NCI-H187 (cell line): Measurements from ENCODE around the gene HECW1.

Experiments used
- DNase-seq, 2 experiments: peaks; one replicate each; lab custom pipeline; 2025; lab: John Stamatoyannopoulos, UW

Gene HECW1

GRCh38 chr7:43377196-43377960, 264.9 kb downstream of the HECW1 start:
- no peak for DNase-seq

GRCh38 chr7:43379210-43379609, 266.8 kb downstream of the HECW1 start:
- DNase-seq, result no peak

- DNase-seq, result no peak
These were observed 272.3 kb downstream of the HECW1 start for GRCh38 chr7:43384616-43385308.

- no peak for DNase-seq
These were observed 272.8 kb downstream of the HECW1 start for GRCh38 chr7:43385309-43385680.

- DNase-seq, result no peak
These were observed 273.4 kb downstream of the HECW1 start for GRCh38 chr7:43385856-43386255.

GRCh38 chr7:43387932-43388331, 275.5 kb downstream of the HECW1 start:
- DNase-seq, result no peak

DNA sequence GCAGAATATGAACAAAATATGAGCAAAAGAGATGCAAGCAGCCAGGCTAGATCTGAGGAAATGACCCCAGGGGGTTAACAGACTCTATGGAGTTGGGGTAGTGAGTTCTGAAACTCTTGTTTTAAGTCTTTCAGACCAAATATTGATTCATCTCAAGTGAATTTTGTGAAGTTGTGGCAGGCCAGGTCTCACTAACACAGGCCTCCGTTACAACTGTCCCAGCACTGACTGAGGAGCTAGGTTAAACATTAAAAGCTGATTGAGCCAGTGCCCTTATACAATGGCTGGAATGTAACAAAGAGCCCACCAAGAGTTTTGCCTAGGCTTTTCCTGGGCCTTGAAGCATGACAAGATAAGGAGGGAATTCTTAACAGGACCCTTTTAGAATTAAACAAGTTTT, 278.1 kb downstream of the HECW1 start:
- DNase-seq, result no peak

GRCh38 chr7:43391518-43391917, 279.1 kb downstream of the HECW1 start:
- DNase-seq, result no peak

- no peak for DNase-seq
These were observed 280.3 kb downstream of the HECW1 start for GRCh38 chr7:43392638-43393330.

DNA sequence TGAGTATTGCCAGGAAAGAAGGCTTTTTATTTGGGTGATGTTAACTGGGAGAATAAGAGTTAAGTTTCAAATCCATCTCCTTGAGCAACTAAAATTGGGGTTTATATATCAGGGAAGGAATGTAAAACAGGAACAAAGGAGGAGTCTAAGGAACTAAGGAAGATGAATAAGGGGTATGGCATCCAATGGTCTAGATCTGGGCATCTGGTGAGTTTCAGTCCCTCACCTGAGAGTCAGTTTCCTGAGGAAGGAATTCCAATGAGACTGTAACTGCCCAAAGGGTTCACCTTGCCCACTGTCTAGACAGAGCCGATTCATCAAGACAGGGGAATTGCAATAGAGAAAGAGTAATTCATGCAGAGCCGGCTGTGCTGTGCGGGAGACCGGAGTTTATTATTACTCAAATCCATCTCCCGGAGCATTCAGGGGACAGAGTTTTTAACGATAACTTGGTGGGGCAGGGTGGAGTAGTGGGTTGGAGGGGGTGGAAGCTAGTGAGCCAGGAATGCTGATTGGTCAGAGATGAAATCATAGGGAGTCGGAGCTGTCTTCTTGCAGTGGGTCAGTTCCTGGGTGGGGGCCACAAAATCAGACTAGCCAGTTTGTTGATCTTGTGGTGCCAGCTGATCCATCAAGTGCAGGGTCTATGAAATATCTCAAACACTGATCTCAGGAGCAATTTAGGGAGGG, 282.1 kb downstream of the HECW1 start:
- DNase-seq, result no peak

- DNase-seq, result no peak
These were observed 282.9 kb downstream of the HECW1 start for GRCh38 chr7:43395351-43395750.

- no peak for DNase-seq
These were observed 283.8 kb downstream of the HECW1 start for GRCh38 chr7:43396187-43396740.

DNA sequence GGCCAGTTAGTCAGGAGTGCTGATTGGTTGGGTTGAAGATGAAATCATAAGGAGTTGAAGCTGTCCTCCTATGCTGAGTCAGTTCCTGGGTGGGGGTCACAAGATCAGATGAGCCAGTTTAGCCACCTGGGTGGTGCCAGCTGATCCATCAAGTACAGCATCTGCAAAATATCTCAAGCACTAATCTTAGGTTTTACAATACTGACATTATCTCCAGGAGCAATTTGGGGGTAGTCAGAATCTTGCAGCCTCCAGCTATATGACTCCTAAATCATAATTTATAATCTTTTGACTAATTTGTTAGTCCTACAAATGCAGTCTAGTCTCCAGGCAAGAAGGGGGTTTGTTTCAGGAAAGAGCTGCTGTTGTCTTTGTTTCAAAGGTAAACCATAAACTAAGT, 286.4 kb downstream of the HECW1 start:
- DNase-seq, result no peak

DNA sequence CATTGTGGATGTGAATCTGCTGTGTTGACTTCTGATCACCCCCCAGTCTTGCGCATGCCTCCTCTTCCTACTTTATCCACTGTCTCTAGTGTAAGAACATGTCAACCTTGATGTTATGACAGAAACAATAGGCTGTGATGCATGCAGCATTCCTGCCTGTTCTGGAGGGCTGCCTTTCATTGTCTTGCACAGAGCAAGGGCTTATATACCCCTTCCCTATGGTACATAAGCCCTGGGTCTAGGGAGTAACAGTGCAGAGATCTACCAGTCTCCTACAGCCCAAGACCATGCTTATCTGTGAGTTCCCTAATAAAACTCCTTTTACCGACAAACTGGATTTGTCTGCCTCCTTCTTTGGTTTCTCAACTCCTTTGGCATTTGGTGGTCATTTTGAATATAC, 293.5 kb downstream of the HECW1 start:
- no peak for DNase-seq

DNA sequence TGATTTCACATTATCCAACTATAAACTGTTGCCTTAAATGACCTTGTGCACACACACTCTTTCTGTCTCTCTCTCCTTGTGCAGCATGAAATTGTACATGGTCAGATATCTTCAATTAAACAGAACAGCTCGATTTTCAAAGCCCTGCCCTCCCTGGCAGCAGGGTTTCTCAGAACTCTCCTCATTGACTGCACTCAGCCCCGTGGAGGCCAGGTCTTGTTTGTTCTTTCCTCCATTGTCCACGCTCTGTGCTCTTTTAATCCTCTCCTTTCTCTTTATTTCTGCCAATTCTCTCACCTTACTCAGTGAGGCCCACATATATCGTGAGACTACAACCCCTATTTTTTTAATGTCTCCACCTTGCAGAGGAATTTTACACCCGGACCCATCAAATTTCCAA, 294.5 kb downstream of the HECW1 start:
- DNase-seq, result no peak

GRCh38 chr7:43408981-43409380, 296.5 kb downstream of the HECW1 start:
- no peak for DNase-seq

GRCh38 chr7:43417455-43417854, 305.0 kb downstream of the HECW1 start:
- DNase-seq, result no peak

GRCh38 chr7:43430411-43430810, 318.0 kb downstream of the HECW1 start:
- no peak for DNase-seq

DNA sequence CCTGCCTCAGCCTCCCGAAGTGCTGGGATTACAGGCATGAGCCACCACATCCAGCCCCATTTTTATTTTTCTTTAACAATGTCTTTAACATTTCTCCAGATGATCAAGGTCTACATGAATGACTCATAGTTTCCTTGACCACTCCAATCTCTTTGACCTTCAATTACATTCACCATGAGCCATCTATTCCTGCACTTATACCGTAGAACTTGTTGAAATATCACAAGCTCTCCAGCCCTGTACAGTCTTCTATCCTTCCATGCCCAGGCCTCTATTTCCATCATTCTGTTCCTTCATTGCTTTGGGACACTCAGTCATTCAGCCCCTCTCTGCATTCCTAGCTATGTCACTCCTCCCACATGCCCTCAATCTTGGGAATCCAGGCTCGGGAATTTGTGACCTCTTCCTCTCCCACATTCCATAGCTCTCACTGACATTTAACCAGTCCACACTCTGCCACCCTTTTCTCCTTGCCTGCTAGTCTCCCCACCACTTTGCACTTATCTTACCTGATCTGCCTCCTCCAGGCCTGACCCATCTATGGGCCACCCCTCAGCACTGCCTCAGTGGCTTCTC, 318.7 kb downstream of the HECW1 start:
- DNase-seq, result no peak

DNA sequence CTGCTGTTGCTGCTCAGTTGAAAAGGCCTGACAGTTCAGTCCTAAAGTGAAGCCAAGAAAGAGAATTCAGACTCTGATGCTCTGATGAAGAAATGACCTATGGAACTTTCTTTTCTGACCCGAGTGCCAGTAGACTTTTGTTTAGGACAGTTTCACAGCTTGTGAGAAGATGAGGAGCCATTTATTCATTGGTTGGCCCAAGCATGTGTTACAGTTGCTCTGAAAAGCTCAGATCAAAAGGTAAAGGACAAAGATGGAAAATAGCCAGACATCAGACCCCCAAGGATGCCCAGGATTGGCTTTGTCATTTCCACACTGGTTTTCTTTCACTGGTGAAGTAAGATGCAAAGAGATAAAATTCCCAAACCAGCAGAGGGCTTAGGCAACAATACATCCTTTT, 321.2 kb downstream of the HECW1 start:
- no peak for DNase-seq

GRCh38 chr7:43437001-43437400, 324.6 kb downstream of the HECW1 start:
- no peak for DNase-seq
